NCI-H526 (cell line): ENCODE data around the gene CWC27.

Experiments
- DNase-seq, 2 experiments: peaks; one replicate each; lab custom pipeline; 2025; lab: John Stamatoyannopoulos, UW

The CWC27 gene

GRCh38 chr5:64978546-64978945 lies 209.8 kb downstream of the CWC27 start:
- DNase-seq, result no peak

GRCh38 chr5:64979531-64979930 lies 210.8 kb downstream of the CWC27 start:
- no peak for DNase-seq

GRCh38 chr5:64980176-64980575 lies 211.4 kb downstream of the CWC27 start:
- no peak for DNase-seq

- DNase-seq, result no peak
These were observed 219.0 kb downstream of the CWC27 start for GRCh38 chr5:64987768-64988167.

- DNase-seq, result no peak
These were observed 240.5 kb downstream of the CWC27 start for GRCh38 chr5:65009207-65009606.

GRCh38 chr5:65010841-65011240 lies 242.1 kb downstream of the CWC27 start:
- no peak for DNase-seq

GRCh38 chr5:65012301-65012892 lies 243.7 kb downstream of the CWC27 start:
- no peak for DNase-seq

GRCh38 chr5:65013166-65013565 lies 244.4 kb downstream of the CWC27 start:
- DNase-seq, result no peak

GRCh38 chr5:65014769-65015168 lies 246.0 kb downstream of the CWC27 start:
- DNase-seq, result no peak

- DNase-seq, result no peak
These were observed 247.0 kb downstream of the CWC27 start for GRCh38 chr5:65015767-65016166.

GRCh38 chr5:65017636-65018035 lies 248.9 kb downstream of the CWC27 start:
- DNase-seq, result no peak

- DNase-seq, result no peak
These were observed 250.0 kb downstream of the CWC27 start for GRCh38 chr5:65018763-65019162.

GRCh38 chr5:65020492-65020891 lies 251.8 kb downstream of the CWC27 start:
- DNase-seq, result no peak

- no peak for DNase-seq
These were observed 252.9 kb downstream of the CWC27 start for GRCh38 chr5:65021527-65022226.

GRCh38 chr5:65022932-65023331 lies 254.2 kb downstream of the CWC27 start:
- no peak for DNase-seq

- no peak for DNase-seq
These were observed 256.0 kb downstream of the CWC27 start for GRCh38 chr5:65024681-65025080.

- DNase-seq, result no peak
These were observed 258.3 kb downstream of the CWC27 start for GRCh38 chr5:65026816-65027548.

- DNase-seq, result no peak
These were observed 260.4 kb downstream of the CWC27 start for GRCh38 chr5:65029178-65029577.

- no peak for DNase-seq
These were observed 261.3 kb downstream of the CWC27 start for GRCh38 chr5:65030056-65030455.

GRCh38 chr5:65032250-65032649 lies 263.5 kb downstream of the CWC27 start:
- no peak for DNase-seq

- peak in 1 of 2 experiments; percentile 57 for DNase-seq
These were observed 265.5 kb downstream of the CWC27 start for GRCh38 chr5:65034029-65034812.

- DNase-seq, result peak; percentile 62 to 84
These were observed 266.1 kb downstream of the CWC27 start for GRCh38 chr5:65034813-65035209.
